Stimulated activated CD8-positive, alpha-beta memory T cell treated with anti-CD3 and anti-CD28 coated beads, Interleukin-7, amount 100 ng/mL, for 1 hour (primary cell): Measurements from ENCODE around the gene EPN2.

Experiments
- DNase-seq, 2 donors: peaks; one replicate each; pipeline ENCODE4 v3.0.0-alpha.2; 2020; ENCODE audit warnings: low read depth in 2 of 2

EPN2 gene

DNA sequence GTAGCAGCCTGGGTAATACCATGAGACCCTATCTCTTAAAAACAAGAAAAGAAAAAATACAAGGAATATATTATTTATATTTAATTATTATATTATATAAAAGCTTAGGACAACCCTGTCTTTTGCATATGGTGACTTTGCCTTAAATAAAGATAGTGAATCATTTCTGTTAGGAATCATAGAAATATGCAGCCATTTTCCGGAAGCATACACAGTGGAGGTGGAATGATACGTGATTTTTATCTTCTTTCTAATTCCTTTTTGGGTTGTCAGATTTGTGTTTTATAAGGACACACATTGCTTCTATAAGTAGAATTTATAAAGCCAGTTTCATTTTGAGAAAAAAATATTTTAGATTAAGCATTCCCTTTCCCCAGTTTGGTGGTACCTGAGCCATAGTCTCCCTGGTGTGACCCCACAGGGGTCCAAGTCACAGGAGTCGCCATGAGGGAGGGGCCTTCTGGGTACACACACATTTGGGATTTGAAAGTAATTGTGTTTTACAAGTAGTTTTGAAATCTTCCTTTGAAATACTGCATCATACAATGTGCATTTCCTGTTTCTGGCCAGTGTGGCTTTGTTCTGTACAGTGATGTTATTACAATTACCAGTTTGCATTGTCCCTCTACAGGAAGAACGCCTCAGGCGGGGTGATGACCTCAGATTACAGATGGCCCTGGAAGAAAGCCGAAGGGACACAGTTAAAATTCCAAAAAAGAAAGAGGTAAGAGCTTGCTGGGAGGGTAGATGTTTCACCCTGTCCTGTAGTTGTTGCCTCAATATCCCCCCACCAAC, 74.5 kb downstream of the EPN2 start:
- no peak for DNase-seq

DNA sequence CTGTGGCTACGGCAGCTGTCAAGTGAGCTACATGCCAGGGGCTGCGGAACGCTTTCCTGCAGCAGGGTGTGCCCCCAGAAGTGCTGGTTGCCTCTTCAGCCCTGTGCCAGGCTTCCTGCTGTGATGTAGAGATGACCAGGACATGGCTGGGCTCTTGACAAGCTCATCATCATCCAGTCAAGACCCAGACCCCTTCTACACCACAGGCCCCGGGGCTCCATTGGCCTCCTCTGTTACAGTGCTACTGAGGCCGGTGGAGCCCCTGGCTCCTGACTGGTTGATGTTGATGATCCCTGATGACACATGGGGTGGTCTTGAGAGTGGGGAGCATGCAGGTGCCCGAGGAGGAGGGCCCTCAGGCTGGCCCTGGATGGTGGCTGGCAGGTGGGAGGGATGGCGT, 75.2 kb downstream of the EPN2 start:
- no peak for DNase-seq

DNA sequence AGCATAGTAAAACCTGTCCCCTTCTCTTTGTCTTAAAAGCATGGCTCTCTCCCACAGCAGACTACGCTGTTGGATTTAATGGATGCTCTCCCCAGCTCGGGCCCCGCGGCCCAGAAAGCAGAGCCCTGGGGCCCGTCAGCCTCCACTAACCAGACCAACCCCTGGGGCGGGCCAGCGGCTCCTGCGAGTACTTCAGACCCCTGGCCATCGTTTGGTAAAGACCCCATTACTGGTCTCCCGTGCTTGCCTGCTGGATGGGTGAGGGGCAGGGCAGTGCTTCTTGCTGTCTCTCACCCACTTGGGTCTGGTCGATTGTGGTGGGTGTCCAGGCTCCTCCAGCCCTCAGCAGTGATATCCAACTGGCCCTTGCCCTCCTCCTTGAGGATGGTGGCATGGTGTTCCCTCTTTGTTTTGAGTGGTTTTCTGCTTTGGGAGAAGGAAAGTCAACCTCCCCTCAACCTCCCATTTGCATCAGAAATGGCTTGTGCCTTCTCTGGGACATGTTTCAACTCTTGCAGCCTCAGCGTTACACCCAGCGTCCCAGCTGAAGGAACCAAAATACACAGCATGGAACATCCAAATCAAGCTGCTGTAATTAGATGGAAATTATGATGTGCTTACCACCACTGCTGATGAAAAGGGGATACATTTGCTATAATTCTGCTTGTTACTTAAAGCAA, 76.0 kb downstream of the EPN2 start:
- DNase-seq, result no peak

DNA sequence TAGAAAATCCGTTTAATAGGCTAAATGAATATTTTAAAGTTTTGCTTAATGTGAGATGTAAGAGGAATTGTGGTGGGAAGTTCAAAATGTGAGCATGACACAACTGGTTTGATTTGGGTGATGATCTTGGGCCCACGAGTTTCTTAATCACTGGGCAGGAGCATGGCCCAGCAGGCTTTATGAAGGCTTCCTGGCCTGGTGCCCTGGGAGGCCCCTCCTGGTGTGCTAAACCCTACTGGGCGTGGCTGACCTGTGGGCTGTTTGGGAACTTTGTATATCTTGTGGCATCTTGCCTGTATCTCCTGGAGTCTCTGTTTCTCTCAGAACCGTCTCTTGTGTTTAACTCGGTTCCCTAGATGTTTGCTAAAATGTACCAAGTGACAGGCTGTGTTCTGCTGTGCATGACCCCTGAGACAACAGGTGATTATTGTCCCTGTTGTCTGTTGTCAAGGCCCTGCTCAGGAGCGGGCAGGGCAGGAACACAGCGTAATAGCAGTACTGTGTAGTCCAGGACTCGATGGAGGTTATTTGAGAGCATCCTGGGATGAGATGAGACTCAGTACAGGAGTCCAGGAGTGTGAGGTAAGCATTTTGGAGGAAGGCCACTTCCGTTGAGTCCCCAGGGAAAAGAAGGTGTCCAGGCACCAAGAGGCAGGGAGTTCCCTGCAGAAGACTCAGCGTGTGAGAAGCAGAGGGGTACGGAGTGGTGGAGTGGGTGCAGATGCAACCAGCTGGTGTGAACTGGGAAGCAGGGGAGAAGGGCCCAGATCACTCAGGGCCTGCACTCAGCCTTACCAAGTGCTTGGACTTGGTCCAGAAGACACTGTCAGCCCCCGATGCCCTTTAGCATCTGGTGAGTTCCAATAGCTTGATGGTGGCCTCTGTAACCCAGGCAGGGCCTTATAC, 76.8 kb downstream of the EPN2 start:
- DNase-seq, result no peak

DNA sequence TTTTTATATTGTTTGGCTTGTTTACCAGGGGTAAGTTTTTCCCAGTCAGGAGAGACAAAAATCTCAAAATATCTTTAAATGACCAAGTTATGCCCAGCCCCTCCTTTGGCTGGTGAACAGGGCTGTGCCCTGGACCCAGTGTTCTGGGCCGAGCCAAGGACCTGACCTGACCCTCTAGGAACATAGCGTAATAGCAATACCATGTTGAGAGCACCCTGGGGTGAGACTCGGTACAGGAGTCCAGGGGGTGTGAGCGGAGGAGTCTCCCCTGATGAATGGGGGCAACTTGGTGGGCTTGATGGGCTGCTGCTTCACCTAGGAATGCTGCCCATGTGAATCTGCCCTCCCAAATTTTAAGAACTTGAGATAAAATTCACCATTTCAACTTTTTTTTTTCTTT, 77.9 kb downstream of the EPN2 start:
- no peak for DNase-seq

DNA sequence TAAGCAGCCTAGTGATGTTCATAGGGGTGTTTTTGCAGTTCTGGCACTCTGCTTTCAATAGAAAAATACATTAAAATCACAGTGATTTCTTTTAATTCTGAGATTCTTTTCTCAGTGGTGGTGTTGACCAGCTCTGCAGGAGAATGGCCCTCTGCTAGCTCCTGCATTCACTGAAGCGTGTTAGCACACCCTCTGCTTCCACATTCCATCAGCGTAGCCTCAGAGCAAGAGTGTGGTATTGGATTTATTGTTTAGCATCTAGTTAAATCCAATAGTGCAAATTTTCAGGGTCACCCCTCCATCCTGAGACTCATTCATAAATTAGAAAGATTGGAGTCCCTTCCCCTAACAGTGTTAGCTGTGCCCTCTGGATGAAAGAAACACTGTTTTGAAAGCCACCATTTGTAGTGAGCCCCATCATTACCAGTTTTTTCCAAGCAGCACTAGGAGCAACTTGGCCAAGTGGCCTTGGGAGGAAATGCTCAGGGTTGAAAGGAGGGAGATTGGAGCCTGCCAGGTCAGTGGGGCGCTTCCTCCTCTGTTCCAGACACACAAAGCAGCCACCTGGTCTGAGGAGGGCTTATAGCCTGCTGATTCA, 79.7 kb downstream of the EPN2 start:
- no peak for DNase-seq

DNA sequence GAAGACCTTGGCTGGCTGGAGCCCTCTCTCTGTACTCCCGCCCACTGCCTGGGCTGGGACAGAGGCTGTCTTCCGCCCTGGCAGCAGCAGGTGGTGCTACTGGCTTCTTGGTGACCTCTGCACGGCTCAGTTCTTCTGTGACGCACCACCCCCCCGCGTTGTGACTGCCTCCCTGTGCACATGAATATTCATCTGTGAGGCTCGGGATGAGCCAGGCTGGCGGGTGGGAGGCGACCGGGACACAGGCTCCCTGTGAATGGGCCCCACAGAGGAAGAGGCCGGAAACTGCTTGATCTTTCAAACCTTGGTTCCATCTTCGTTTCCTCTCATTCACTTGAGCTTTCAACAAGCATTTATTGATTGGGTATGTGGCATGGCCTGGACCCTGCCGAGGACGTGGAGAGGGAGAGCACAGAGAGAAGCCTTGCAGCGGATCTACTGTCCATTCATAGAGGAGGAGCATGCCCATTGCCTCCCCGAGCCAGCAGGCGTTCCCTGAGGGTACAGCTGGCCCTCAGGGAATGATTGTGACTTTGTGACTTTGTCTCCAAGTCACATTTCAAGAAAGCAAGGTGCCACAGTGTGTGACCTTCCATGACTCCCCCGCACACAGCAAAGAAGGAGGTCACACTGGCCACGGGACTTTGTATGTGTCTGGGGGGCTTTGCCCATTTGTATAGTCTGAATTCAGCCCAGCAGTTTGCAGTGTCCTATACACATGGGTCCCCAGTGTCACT, 80.4 kb downstream of the EPN2 start:
- DNase-seq, result no peak

DNA sequence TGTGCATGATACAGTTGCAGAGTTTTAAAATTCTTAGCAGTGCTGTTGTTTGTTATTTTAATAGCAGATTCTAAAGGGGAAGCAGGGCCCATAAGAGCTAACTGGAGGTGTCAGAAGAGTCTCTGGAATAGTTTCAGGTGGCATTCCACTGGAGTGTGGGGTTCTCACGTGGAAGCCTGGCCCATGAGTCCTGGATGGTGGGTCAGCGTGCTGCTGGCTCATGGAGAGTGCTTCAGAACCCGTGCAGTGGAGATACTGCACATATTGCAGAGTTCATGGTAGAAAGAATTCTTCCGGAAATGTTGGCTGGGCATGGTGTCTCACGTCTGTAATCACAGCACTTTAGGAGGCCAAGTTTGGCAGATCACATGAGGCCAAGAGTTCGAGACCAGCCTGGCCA, 81.4 kb downstream of the EPN2 start:
- no peak for DNase-seq

DNA sequence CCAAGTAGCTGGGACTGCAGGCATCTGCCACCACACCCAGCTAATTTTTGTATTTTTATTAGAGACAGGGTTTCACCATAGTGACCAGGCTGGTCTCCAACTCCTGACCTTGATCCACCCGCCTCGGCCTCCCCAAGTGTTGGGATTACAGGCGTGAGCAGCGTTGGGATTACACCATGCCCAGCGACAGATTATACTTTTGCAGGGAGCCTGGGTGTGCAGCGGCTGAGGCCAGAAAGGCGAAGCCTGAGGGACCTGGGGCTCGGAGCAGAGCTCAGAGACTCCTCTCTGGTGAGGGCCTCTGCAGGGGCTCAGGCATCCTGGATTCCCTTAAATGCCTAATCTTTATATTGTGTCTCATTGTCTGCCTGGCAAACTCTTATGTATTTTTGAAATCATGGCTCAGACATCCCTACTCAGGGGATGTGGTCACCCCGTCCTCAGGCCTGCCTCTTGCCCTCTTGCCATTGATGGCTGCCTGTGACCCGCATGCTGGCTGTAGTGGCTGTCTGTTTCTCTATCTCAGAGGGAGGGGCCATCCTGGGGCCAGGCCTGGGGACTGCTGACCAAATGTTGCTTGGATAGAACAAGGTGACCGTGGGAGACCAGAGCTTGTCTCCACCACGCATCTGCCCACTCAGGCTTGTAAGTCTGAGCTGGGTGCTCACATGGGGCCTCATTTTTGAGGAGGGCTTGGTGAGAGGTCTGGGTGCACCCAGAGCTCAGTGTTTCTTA, 82.8 kb downstream of the EPN2 start:
- no peak for DNase-seq

DNA sequence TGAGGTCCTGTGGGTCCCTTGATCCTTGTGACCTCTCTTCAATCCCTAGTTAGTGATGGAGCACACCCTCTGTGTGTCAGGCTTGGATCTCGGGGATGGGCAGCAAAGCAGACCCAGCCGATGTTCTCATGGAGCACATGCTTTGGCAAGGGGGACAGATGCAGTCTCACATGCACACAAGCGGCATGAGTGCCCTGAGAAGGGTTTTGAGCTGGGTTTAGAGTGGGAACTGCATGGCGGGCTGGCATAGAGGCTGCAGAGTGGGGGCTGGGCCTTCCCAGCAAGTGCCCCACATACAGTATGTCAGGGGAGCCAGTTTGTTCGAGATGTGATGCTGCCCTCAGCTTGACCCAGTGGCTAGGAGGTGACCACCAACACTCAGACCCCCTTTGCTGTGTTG, 83.7 kb downstream of the EPN2 start:
- DNase-seq, result no peak

DNA sequence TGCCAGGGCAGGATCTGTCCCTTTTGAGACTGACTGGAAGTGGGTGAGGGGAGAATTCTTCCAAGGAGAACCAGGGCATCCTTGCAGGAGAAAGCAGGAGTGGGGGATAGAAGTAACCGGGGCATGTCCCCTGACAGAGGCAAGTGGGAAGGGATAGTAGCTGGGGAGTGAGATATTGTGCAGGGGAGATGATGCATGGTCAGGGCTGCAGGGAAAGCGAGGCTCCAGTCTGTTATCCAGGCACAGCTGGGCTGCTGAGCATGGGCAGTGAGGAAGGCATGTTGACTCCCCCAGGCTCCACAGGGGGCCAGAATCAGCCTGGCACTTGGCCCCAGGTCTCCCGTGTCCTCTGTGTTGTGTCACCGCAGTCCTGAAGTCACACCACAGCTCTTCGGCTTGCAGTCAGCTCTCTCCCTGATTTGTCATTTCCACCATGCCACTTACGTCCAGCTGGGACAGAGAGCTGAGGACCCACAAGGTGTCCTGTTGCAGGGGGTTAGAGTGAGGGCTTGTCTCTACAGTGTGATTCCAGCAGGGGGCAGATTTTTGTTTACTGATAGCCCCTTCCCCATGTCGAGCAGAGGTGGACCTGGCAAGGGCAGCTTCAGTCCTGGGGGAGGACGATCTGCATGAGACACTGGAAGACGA, 84.4 kb downstream of the EPN2 start:
- no peak for DNase-seq

DNA sequence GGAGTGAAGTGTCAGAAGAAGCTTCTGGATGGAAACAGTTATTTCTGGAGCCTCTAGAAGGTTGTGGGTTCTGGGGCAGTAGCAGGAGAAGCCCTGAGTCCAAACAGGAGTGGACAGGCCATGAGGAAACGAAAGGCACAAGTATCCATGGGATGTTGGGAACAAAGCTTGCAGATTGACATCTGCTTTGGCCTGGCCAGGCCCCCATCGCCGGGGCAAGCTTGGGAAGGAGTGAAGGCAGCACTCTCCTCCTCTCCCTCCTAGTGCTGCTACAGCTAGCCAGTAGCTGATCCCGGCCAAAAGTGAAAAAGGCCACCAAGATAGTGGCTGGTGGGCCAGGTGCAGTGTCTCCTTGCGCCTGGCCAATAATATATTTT, 85.0 kb downstream of the EPN2 start:
- DNase-seq, result no peak

DNA sequence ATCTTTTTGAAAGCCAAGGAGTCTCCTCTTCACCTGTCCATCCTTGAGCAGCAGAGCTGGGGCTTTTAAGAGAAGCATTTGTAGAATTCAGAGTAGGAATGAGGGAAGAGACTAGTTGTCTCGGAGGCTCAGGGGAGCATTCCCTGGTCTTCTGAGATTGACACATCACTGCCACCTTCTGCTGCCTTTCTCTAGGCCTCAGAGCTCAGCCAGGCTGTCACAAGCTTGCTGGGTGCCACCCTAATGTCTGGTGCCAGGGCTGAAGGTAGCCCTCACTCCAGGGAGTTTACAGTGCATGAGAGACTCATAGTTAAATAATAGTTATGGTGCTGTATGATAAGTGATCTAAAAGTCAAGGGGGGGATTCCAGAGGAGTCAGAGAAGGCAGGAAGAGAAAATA, 85.7 kb downstream of the EPN2 start:
- DNase-seq, result no peak

DNA sequence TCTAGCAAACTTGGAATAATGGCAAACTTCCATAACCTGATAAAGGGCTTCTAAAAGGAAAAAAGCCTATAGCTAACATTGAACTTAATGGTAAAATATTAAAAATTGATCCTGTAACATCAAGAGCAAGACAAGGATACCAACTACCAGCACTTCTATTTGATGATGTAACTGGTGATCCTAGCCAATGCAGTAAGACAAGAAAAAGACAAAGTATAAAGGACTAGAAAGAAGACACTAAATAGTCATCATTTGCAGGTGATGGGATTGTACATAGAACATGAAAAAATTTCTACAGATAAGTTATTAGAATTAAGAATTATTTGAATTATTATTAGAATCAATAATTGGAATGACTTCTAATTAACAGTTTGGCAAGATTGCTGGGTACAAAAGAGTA, 88.4 kb downstream of the EPN2 start:
- no peak for DNase-seq

DNA sequence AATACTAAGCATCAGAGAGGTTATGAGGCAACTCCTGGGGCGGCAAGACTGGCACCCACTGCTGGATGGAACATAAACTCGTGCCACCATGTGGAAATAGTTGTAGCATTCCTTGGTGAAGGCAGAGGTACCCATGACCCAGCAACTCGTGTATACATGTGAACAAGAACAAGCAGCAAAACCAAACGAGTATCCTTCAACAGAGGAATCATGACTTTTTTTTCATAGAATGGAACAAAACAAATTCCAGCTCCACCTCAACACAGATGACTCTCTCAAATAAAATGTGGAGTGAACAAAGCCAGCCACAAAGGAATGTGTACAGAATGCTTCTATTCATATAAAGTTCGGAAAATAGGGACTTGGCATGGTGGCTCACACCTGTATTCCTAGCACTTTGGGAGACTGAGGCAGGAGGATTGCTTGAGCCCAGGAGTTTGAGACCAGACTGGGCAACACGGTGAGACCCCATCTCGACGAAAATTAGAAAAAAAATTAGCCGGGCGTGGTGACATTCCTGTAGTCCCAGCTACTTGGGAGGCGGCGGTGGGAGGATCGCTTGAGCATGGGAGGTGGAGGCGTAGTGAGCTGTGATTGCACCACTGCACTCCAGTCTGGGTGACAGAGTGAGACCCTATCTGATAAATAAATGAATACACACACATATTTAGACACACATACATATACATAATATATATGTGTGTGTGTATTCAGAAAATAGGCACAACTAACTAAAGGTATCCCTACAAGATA, 90.0 kb downstream of the EPN2 start:
- no peak for DNase-seq

DNA sequence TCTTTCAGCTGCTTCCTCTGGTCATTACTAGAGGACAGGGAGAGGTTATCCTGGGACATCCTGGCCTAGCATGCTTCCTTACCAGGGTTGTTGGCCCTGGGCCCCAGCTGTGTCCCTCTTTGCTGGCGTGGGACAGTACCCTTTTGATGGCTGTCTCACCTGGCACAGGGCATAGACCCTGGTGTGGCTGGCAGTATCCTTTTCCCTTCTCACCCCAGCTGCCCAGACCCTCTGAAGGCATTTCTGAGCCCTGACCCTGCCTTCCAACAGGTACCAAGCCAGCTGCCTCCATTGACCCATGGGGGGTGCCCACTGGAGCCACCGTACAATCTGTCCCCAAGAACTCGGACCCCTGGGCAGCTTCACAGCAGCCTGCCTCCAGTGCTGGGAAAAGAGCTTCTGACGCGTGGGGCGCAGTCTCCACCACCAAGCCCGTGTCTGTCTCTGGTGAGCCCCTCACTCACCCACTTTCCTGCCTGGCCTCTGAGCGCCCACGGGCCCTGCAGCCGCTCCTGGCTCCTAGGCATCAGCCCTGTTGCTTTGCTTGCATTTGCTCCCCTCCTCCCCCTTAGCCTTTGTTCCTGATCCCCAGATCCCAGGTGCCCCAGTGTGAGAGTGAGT, 91.4 kb downstream of the EPN2 start:
- no peak for DNase-seq

DNA sequence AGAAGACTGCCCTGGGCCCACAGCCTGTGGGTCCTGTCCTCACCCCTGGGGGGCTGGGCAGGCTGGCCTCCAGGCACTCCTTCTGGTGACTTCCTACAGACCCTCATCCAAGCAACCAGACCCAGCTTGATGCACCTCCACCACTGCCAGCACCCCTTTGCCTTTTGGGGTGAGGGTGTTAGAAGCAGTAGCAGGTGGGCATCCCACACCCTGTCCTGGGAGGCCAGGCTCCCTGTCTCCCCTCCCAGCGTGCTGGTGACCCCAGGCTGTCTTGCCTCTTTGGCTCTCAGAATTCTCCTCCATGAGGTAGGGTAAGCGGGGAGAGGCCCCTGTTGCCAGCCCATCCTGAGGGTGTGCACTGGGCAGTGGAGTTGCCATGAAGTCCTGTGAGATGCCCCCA, 92.0 kb downstream of the EPN2 start:
- DNase-seq, result no peak

DNA sequence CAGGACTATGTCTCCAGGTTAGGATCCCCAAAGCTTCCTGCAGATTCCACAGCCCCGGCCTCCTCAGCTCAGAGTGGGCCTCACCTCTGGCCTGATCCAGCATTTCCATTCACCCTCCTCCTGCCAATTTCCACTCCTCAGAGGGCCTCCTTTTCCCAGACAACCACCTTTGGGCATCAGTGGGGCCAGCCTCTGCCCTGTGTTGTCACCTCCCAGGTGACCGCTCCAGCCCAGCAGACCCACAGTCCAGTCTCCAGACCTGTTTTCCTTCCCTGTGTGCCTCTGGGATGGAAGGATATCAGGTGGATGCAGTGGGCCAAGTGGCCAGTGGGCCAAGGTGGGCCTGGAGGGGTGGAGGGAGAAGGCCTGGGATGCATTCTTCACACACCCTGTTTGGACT, 92.7 kb downstream of the EPN2 start:
- no peak for DNase-seq

DNA sequence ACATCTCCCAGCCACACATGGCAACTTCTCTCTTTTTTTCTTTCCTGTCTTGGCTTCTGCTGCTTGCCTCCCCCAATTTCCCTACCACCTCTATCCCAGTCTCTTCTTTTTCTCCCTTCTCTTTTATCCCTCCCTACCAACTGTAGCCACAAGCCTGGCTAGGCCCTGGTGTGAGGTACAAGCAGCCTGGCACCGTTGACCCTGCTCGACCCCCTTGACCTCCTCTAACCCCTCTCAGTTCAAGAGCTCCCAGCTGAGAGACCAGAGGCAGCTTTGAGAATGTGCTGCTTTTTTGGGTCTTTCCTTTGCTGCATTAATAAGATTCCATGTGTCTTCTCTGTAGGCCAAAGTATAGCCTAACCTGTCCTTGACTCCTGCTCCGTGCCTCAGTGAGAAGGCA, 93.1 kb downstream of the EPN2 start:
- DNase-seq, result no peak
